ENCODE results near the gene CTSD.

Gene CTSD

GRCh38 chr11:1768141-1768469 is 4.4 kb upstream of the CTSD start:
- DNase-seq = no peak

GRCh38 chr11:1767399-1768140 is 3.8 kb upstream of the CTSD start:
- no peak for DNase-seq

- no peak for DNase-seq
Observed at GRCh38 chr11:1766719-1767398, 3.1 kb upstream of the CTSD start.

- DNase-seq = no peak
Observed at GRCh38 chr11:1765871-1766718, 2.4 kb upstream of the CTSD start.

GRCh38 chr11:1763336-1763795 is 361 bp downstream of the CTSD start:
- peak; percentile 65 for DNase-seq

GRCh38 chr11:1762537-1763302 is 1.0 kb downstream of the CTSD start:
- DNase-seq = no peak

GRCh38 chr11:1761857-1762536 is 1.7 kb downstream of the CTSD start:
- DNase-seq = no peak

GRCh38 chr11:1761110-1761856 is 2.4 kb downstream of the CTSD start:
- no peak for DNase-seq

- no peak for DNase-seq
Observed at GRCh38 chr11:1760351-1761109, 3.2 kb downstream of the CTSD start.

GRCh38 chr11:1759851-1760220 is 3.9 kb downstream of the CTSD start:
- DNase-seq = no peak

- DNase-seq = no peak
Observed at GRCh38 chr11:1759151-1759850, 4.4 kb downstream of the CTSD start.

- no peak for DNase-seq
Observed at GRCh38 chr11:1758611-1759150, 5.0 kb downstream of the CTSD start.

- DNase-seq = peak; percentile 82
Observed at GRCh38 chr11:1757861-1758610, 5.7 kb downstream of the CTSD start.

GRCh38 chr11:1756791-1757771 is 6.6 kb downstream of the CTSD start:
- peak; percentile 72 for DNase-seq

- DNase-seq = no peak
Observed at GRCh38 chr11:1755692-1756561, 7.8 kb downstream of the CTSD start.

GRCh38 chr11:1755344-1755691 is 8.4 kb downstream of the CTSD start:
- DNase-seq = no peak

All from activated CD8-positive, alpha-beta memory T cell treated with anti-CD3 and anti-CD28 coated beads for 24 hours (primary cell).